Measurements from ENCODE around the gene PAF1.

Gene PAF1

DNA sequence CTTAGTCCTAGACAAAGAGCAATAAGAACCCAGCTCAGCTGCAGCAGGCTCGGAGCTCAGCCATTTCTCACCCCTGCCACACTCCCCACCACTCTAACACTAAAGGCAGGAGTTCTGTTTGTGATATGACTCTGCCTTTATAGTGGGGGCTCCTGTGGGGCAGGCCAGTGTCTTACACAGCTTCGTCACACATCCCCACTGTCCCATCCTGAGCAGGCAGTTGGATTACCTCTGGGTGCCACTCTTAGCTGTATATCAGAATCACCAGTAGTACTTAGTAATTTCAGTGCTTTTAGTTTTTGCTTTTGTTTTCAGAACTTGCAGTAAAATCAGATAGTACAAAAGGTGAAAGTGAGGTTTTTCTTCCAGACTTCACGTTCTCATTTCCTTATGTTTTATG lies 31.9 kb downstream of the PAF1 start:
- CTCF ChIA-PET, result no interaction called here

DNA sequence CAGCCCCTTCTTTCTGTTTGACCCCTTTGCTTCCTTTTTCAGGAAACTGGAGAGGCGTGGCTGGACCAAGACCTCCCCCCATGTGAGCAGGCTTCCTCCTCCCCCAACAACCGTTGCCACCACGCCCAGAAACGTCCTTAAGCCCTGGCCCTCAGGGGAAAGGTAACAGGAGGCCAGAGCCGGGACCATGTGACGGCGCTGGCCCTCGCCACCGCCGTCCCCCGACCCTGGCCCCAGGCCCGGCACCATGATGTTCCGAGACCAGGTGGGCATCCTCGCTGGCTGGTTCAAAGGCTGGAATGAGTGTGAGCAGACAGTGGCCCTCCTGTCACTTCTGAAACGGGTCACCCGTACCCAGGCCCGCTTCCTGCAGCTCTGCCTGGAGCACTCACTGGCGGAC lies 34.3 kb downstream of the PAF1 start:
- ChIA-PET POLR2A (ENCODE audit: low non-redundant PET) (no interaction called here), CTCF (no interaction called here)
- H3K27ac ChIP-seq, result no peak overlapping the region
- TF ChIP-seq, protein P1, sequence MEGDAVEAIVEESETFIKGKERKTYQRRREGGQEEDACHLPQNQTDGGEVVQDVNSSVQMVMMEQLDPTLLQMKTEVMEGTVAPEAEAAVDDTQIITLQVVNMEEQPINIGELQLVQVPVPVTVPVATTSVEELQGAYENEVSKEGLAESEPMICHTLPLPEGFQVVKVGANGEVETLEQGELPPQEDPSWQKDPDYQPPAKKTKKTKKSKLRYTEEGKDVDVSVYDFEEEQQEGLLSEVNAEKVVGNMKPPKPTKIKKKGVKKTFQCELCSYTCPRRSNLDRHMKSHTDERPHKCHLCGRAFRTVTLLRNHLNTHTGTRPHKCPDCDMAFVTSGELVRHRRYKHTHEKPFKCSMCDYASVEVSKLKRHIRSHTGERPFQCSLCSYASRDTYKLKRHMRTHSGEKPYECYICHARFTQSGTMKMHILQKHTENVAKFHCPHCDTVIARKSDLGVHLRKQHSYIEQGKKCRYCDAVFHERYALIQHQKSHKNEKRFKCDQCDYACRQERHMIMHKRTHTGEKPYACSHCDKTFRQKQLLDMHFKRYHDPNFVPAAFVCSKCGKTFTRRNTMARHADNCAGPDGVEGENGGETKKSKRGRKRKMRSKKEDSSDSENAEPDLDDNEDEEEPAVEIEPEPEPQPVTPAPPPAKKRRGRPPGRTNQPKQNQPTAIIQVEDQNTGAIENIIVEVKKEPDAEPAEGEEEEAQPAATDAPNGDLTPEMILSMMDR (conservative IDR thresholded peaks at IDR 0.05; ENCODE audit: low read depth), result no peak
- DNase-seq (ENCODE audit: low spot score), result no peak

More for the DNA sequence above, 31.9 kb downstream of the PAF1 start:
- H3K27ac ChIP-seq, result no peak overlapping the region
- POLR2A ChIA-PET (ENCODE audit: low non-redundant PET), result no interaction called here
- TF ChIP-seq, protein P1 (conservative IDR thresholded peaks at IDR 0.05; ENCODE audit: low read depth), result no peak
- no peak for DNase-seq (ENCODE audit: low spot score)

DNA sequence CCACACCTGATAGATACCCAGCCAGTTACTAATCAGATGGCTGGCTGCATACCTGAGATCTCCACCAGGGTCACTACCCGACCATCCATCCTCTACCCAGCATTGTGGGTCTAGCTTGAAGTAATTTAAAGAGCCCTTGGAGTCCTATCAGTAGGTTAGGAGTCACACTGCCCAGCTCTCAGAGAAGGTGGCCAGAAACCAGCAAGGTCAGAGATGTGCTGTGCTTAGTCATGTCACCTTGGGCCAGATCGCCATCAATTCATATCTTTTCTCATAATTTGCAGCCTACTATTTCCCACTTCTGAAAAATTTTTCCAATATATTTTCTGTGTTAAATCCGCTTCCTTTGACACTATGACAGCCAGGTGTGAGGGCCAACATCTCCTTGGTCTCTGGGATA lies 34.8 kb downstream of the PAF1 start:
- no peak overlapping the region for H3K27ac ChIP-seq
- DNase-seq (ENCODE audit: low spot score), result no peak
- ChIA-PET POLR2A (ENCODE audit: low non-redundant PET) (no interaction called here), CTCF (no interaction called here)
- TF ChIP-seq, protein P1 (conservative IDR thresholded peaks at IDR 0.05; ENCODE audit: low read depth), result no peak

DNA sequence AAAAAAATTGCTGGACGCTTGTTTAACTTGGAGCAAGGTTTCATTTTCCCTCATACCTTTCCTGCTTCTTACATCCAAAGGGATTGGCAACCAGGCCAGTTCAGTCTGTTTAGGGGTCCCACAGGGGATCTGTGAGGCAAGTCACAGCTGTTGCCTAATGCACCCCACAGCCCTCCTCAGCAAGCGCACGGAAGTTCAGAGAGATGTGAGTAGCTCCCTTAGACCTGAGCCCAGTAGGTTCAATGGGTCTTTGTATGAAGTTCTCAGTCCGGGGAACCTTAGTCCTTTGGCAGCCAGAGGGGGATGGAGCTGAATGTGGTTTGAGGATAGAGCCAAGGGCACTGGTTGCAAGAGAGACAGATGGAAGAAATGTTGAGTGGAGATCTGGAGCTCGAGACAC lies 35.7 kb downstream of the PAF1 start:
- TF ChIP-seq, protein P1 (conservative IDR thresholded peaks at IDR 0.05; ENCODE audit: low read depth), result no peak
- POLR2A ChIA-PET (ENCODE audit: low non-redundant PET), result no interaction called here
- H3K27ac ChIP-seq, result no peak overlapping the region
- CTCF ChIA-PET, result interaction anchor here (0.6 kb wide), 1 partner anchor 24 kb away, joined by 3 read pairs; no protein-coding TSS in a partner anchor
- DNase-seq (ENCODE audit: low spot score), result no peak

DNA sequence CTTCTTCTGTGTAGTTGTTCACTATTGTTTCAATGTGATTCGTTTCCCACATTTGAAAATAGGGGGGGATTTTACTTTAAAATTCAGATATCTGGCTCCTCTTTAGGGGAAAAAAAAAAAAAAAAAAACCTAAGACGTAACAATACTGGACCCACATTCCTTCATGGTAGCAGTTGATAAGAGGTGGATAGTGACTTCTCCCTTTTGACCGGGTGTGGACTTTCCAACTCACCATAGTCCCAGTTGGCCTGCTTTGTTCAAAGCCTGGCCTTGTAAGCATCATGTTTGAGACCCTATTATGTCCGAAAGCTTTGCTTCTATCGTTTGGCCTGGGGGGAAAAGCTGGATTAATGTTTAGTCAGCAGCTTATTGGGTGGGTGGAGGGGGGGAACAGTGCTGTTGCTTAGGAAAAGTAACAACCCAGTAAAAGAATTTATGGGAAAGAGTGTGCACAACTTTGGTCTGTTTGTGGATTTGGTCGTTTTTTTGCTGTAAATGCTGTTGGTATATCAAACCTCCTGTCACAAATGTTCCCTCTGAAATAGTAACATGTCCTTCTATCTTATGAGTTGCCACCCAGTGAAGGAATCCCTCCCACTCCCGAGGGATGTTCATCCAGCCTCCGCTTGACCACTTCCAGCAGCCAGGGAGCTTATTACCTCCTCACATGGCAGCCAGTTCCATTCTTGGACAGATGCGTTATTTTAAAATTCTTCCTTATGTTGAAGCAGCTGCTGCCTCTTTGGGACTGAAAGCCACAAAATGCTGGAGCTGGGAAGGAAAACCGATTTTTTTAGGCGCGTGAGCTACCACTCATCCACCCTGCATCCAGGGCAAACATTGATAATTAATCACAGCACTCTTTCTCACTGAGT lies 38.3 kb downstream of the PAF1 start:
- no peak overlapping the region for H3K27ac ChIP-seq
- TF ChIP-seq, protein P1 (conservative IDR thresholded peaks at IDR 0.05; ENCODE audit: low read depth), result no peak
- ChIA-PET POLR2A (ENCODE audit: low non-redundant PET) (no interaction called here), CTCF (no interaction called here)
- no peak for DNase-seq (ENCODE audit: low spot score)

DNA sequence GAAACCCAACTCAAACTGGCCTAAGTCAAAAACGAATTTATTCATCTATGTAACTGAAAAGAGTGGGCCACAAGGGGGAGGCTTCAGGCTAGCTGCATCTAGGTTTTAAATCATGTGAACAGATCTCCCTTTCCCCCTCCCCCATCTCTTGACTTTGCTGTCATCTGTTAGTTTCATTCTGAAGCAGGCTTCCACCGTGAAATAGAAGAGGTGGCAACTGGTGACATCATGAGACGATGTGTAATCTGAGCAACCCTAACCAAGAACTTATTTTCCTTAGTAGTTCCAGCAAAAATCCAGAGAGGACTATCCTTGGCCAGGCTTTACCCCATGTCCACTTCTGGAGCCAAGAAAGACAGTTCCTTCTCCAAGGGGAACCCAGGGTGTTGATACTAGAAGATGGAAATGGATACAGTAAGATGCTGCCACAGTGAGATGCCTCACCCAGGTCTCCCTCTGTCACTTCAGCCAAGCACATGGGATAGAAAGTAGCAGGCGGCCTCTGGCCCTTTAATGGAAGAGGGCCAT lies 39.3 kb downstream of the PAF1 start:
- POLR2A ChIA-PET (ENCODE audit: low non-redundant PET), result no interaction called here
- DNase-seq (ENCODE audit: low spot score), result no peak
- TF ChIP-seq, protein P1 (conservative IDR thresholded peaks at IDR 0.05; ENCODE audit: low read depth), result no peak
- H3K27ac ChIP-seq, result no peak overlapping the region
- CTCF ChIA-PET, result no interaction called here
